Liver (tissue), 9 donors: Measurements from ENCODE around the gene MEST. TPM values are rescaled to one million over a fixed set of nuclear protein-coding genes. Genes with fewer than 3 reads are reported as not detected.

ENCODE experiments used
- DNase-seq: peaks from one replicate; pipeline ENCODE4 v3.0.0-alpha.2; 2017; ENCODE audit warnings: low spot score
- H3K27ac ChIP-seq, 2 donors: one replicate each; pipeline ENCODE4 v1.7.0; 2013; ENCODE audit warnings: inconsistent platforms in 2 of 2, low read length in 2 of 2, control low read depth in 1 of 2, low read depth in 1 of 2, mild to moderate bottlenecking in 1 of 2
- H3K27me3 ChIP-seq, 4 donors: one replicate each; pipeline versions ENCODE4 v1.6.1 to v1.7.0; 2013; ENCODE audit warnings: low read length in 3 of 4, inconsistent platforms in 1 of 4, mild to moderate bottlenecking in 1 of 4, moderate library complexity in 1 of 4; ENCODE audit not compliant: control insufficient read depth in 4 of 4, insufficient read depth in 4 of 4
- H3K36me3 ChIP-seq, 4 donors: one replicate each; pipeline versions ENCODE4 v1.6.1 to v1.7.0; 2013; ENCODE audit warnings: low read length in 3 of 4, mild to moderate bottlenecking in 3 of 4, low read depth in 1 of 4, moderate library complexity in 1 of 4; ENCODE audit not compliant: control insufficient read depth in 4 of 4, insufficient read depth in 3 of 4
- H3K4me1 ChIP-seq, 4 donors: one replicate each; pipeline versions ENCODE4 v1.6.1 to v1.7.0; 2013; ENCODE audit warnings: low read length in 3 of 4, mild to moderate bottlenecking in 3 of 4, moderate library complexity in 1 of 4; ENCODE audit not compliant: control insufficient read depth in 4 of 4, insufficient read depth in 4 of 4
- H3K4me3 ChIP-seq, 3 donors: one replicate each; pipeline versions ENCODE4 v1.6.1 to v1.7.0; 2013; ENCODE audit warnings: low read length in 3 of 3, control low read depth in 1 of 3, low read depth in 1 of 3, mild to moderate bottlenecking in 1 of 3
- H3K9ac ChIP-seq, 2 donors: one replicate each; pipeline ENCODE4 v1.7.0; 2013; ENCODE audit warnings: low read length in 2 of 2, mild to moderate bottlenecking in 2 of 2, moderate library complexity in 2 of 2, control low read depth in 1 of 2, low read depth in 1 of 2
- H3K9me3 ChIP-seq, 4 donors: one replicate each; pipeline versions ENCODE4 v1.6.1 to v1.7.0; 2013; ENCODE audit warnings: low read length in 3 of 4; ENCODE audit not compliant: control insufficient read depth in 4 of 4
- CTCF ChIP-seq: fragments of 150-350 bp; IDR thresholded peaks from 2 replicates; pipeline ENCODE4 v1.5.1; 2017; ENCODE audit warnings: improper control_type of control experiment, low read depth, low read length; ENCODE audit not compliant: missing input control
- FOXA1 ChIP-seq: IDR thresholded peaks from 2 replicates; pipeline ENCODE4 v1.6.1; 2016; ENCODE audit warnings: antibody characterized with exemption
- FOXA2 ChIP-seq: IDR thresholded peaks from 2 replicates; pipeline ENCODE4 v1.6.1; 2016; ENCODE audit warnings: antibody characterized with exemption
- HNF4A ChIP-seq, 2 donors: conservative IDR thresholded peaks; 2 replicates each; pipeline ENCODE4 v1.6.1; 2016; ENCODE audit warnings: antibody characterized with exemption in 2 of 2, mild to moderate bottlenecking in 2 of 2
- HNF4G ChIP-seq: IDR thresholded peaks from 2 replicates; pipeline ENCODE4 v1.6.1; 2016; ENCODE audit warnings: antibody characterized with exemption
- JUND ChIP-seq, 2 donors: IDR thresholded peaks; 2 replicates each; pipeline ENCODE4 v1.6.1; 2016; ENCODE audit warnings: antibody characterized with exemption in 2 of 2
- NR2F2 ChIP-seq: IDR thresholded peaks from 2 replicates; pipeline ENCODE4 v1.6.1; 2016; ENCODE audit warnings: antibody characterized with exemption
- RAD21 ChIP-seq, 2 donors: IDR thresholded peaks; 2 replicates each; pipeline ENCODE4 v1.6.1; 2016; ENCODE audit warnings: antibody characterized with exemption in 2 of 2, mild to moderate bottlenecking in 2 of 2
- RXRA ChIP-seq, 2 donors: IDR thresholded peaks; 2 replicates each; pipeline ENCODE4 v1.6.1; 2017 to 2018; ENCODE audit warnings: antibody characterized with exemption in 2 of 2, mild to moderate bottlenecking in 1 of 2
- SP1 ChIP-seq: IDR thresholded peaks from 2 replicates; pipeline ENCODE4 v1.6.1; 2018; ENCODE audit warnings: antibody characterized with exemption, mild to moderate bottlenecking
- TAF1 ChIP-seq: conservative IDR thresholded peaks from 2 replicates; pipeline ENCODE4 v1.6.1; 2016; ENCODE audit warnings: antibody characterized with exemption, mild to moderate bottlenecking
- YY1 ChIP-seq: IDR thresholded peaks from 2 replicates; pipeline ENCODE4 v1.6.1; 2016; ENCODE audit warnings: antibody characterized with exemption, mild to moderate bottlenecking
- WGBS: extraction: QIAGEN DNeasy Blood & Tissue Kit; methylation state at CpG from one replicate; pipeline ENCODE4 v1.1.7; 2013; 5-methylcytosine and 5-hydroxymethylcytosine counted together
- polyA plus RNA-seq, 2 donors: library from polyadenylated mRNA; stranded (reverse) in 1 of 2; unstranded in 1 of 2; fragments of 200-250 nt in 1 of 2; fragments of >200 nt in 1 of 2; fragmentation: Nextera tagmentation in 1 of 2; extraction: Ambion mirVana in 1 of 2; gene quantifications; one replicate each; pipeline versions ENCODE4 v1.2.1 to v1.2.3, GENCODE V29; 2013 to 2015
- total RNA-seq, 2 donors: library from RNA; depleted of rRNA; stranded (reverse); fragments of >200 nt; gene quantifications; one replicate each; pipeline ENCODE4 v1.2.3, GENCODE V29; 2014
- TF ChIP-seq, protein P1 (sequence below): IDR thresholded peaks from 2 replicates; pipeline ENCODE4 v1.6.1; 2016; ENCODE audit warnings: antibody characterized with exemption
- TF ChIP-seq, protein P2 (sequence below): IDR thresholded peaks from 2 replicates; pipeline ENCODE4 v1.6.1; 2016; ENCODE audit warnings: antibody characterized with exemption, mild to moderate bottlenecking
- donor health status: healthy.
- donor health status: healthy.
- donor health status: healthy.
- donor health status: healthy.
- donor health status: healthy.

The MEST gene
- total and polyA plus RNA-seq, 4 donors, result 12.6 to 42.4 (median 23.0) TPM

- no peak for DNase-seq
- Histone ChIP-seq H3K27ac (no peak overlapping the region), H3K4me3 (no peak overlapping the region), H3K9me3 (peaks cover 0 to 7% (median 1%) of the 10 kb centered on the region in 4 donors), H3K27me3 (no peaks in the 10 kb centered on the region), H3K4me1 (no peaks in the 10 kb centered on the region), H3K36me3 (no peaks in the 10 kb centered on the region), H3K9ac (no peak overlapping the region)
- WGBS, result 82% methylated on average over 1 of the region's 1 CpG
- no peak for TF ChIP-seq FOXA2
- no peak for TF ChIP-seq YY1
- TF ChIP-seq, protein P1, sequence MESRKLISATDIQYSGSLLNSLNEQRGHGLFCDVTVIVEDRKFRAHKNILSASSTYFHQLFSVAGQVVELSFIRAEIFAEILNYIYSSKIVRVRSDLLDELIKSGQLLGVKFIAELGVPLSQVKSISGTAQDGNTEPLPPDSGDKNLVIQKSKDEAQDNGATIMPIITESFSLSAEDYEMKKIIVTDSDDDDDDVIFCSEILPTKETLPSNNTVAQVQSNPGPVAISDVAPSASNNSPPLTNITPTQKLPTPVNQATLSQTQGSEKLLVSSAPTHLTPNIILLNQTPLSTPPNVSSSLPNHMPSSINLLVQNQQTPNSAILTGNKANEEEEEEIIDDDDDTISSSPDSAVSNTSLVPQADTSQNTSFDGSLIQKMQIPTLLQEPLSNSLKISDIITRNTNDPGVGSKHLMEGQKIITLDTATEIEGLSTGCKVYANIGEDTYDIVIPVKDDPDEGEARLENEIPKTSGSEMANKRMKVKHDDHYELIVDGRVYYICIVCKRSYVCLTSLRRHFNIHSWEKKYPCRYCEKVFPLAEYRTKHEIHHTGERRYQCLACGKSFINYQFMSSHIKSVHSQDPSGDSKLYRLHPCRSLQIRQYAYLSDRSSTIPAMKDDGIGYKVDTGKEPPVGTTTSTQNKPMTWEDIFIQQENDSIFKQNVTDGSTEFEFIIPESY, result no peak
- TF ChIP-seq HNF4A (conservative IDR thresholded peaks at IDR 0.05), result no peak
- no peak for TF ChIP-seq CTCF
- no peak for TF ChIP-seq NR2F2
- no peak for TF ChIP-seq RXRA (IDR thresholded peaks at IDR 0.05)
Observed at GRCh38 chr7:130479716-130480400, 12.0 kb upstream of the MEST start.

- no peak overlapping the region for H3K27ac ChIP-seq
- TF ChIP-seq TAF1, result no peak
- TF ChIP-seq JUND (IDR thresholded peaks at IDR 0.05), result no peak
- H3K9ac ChIP-seq, result no peak overlapping the region
- no peaks in the 10 kb centered on the region for H3K27me3 ChIP-seq
- peaks cover 0 to 6% (median 4%) of the 10 kb centered on the region in 4 donors for H3K4me1 ChIP-seq
- no peak for DNase-seq
- H3K4me3 ChIP-seq, result no peak overlapping the region
- H3K36me3 ChIP-seq, result no peaks in the 10 kb centered on the region
- 73% methylated on average over 1 of the region's 1 CpG for WGBS
- peaks cover 0 to 7% (median 1%) of the 10 kb centered on the region in 4 donors for H3K9me3 ChIP-seq
Observed at GRCh38 chr7:130481898-130482297, 10.0 kb upstream of the MEST start.

GRCh38 chr7:130483031-130483430, 8.9 kb upstream of the MEST start:
- Histone ChIP-seq H3K27ac (no peak overlapping the region), H3K9ac (no peak overlapping the region), H3K4me3 (no peak overlapping the region), H3K9me3 (peaks cover 0 to 4% (median 0%) of the 10 kb centered on the region in 4 donors), H3K4me1 (peaks cover 0 to 10% (median 5%) of the 10 kb centered on the region in 4 donors), H3K27me3 (no peaks in the 10 kb centered on the region), H3K36me3 (no peaks in the 10 kb centered on the region)
- DNase-seq, result no peak
- no peak for TF ChIP-seq FOXA1
- WGBS, result 92% methylated on average over 3 of the region's 3 CpGs

- H3K4me1 ChIP-seq, result peaks cover 0 to 10% (median 6%) of the 10 kb centered on the region in 4 donors
- no peaks in the 10 kb centered on the region for H3K9me3 ChIP-seq
- peak overlapping the region; percentile 58 to 93 (median 60) for H3K4me3 ChIP-seq
- H3K27me3 ChIP-seq, result no peaks in the 10 kb centered on the region
- no peak for DNase-seq
- no peak overlapping the region for H3K9ac ChIP-seq
- H3K36me3 ChIP-seq, result no peaks in the 10 kb centered on the region
- 56% methylated on average over 11 of the region's 11 CpGs for WGBS
- H3K27ac ChIP-seq, result no peak overlapping the region
- TF ChIP-seq SP1, result no peak
- no peak for TF ChIP-seq RAD21 (IDR thresholded peaks at IDR 0.05)
- TF ChIP-seq, protein P2, sequence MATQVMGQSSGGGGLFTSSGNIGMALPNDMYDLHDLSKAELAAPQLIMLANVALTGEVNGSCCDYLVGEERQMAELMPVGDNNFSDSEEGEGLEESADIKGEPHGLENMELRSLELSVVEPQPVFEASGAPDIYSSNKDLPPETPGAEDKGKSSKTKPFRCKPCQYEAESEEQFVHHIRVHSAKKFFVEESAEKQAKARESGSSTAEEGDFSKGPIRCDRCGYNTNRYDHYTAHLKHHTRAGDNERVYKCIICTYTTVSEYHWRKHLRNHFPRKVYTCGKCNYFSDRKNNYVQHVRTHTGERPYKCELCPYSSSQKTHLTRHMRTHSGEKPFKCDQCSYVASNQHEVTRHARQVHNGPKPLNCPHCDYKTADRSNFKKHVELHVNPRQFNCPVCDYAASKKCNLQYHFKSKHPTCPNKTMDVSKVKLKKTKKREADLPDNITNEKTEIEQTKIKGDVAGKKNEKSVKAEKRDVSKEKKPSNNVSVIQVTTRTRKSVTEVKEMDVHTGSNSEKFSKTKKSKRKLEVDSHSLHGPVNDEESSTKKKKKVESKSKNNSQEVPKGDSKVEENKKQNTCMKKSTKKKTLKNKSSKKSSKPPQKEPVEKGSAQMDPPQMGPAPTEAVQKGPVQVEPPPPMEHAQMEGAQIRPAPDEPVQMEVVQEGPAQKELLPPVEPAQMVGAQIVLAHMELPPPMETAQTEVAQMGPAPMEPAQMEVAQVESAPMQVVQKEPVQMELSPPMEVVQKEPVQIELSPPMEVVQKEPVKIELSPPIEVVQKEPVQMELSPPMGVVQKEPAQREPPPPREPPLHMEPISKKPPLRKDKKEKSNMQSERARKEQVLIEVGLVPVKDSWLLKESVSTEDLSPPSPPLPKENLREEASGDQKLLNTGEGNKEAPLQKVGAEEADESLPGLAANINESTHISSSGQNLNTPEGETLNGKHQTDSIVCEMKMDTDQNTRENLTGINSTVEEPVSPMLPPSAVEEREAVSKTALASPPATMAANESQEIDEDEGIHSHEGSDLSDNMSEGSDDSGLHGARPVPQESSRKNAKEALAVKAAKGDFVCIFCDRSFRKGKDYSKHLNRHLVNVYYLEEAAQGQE, result no peak
- TF ChIP-seq NR2F2, result no peak
- no peak for TF ChIP-seq JUND (IDR thresholded peaks at IDR 0.05)
- TF ChIP-seq, protein P1, result no peak
- TF ChIP-seq TAF1, result no peak
- no peak for TF ChIP-seq YY1
- no peak for TF ChIP-seq HNF4G
Observed at GRCh38 chr7:130485734-130486113, 6.2 kb upstream of the MEST start.
